8988T (cell line): ENCODE results near the gene PPP2CA.
"Not testable (repeated sequence)": the region's sequence is repeated elsewhere in the genome, so short reads cannot be mapped to it uniquely, and the experiment has no call there.

Experiments used
- DNase-seq: peaks from one replicate; pipeline ENCODE4 v3.0.0; 2011

PPP2CA gene

GRCh38 chr5:134225780-134226440 lies at the start of gene PPP2CA:
TSS of gene PPP2CA (minus strand) at chr5:134226073. CDS start at chr5:134225861, 212 bp downstream.
- peak; percentile 76 for DNase-seq

GRCh38 chr5:134273642-134274395 lies 47.9 kb upstream of the PPP2CA start:
- DNase-seq = no peak

GRCh38 chr5:134271059-134271458 lies 45.2 kb upstream of the PPP2CA start:
- DNase-seq = no peak

- DNase-seq = no peak
Observed at GRCh38 chr5:134268919-134269318, 43.0 kb upstream of the PPP2CA start.

- DNase-seq = no peak
Observed at GRCh38 chr5:134268019-134268601, 42.2 kb upstream of the PPP2CA start.

- no peak for DNase-seq
Observed at GRCh38 chr5:134267366-134268018, 41.6 kb upstream of the PPP2CA start.

GRCh38 chr5:134263801-134264200 lies 37.9 kb upstream of the PPP2CA start:
- DNase-seq = no peak

GRCh38 chr5:134262629-134263028 lies 36.8 kb upstream of the PPP2CA start:
- DNase-seq = not testable (repeated sequence)

GRCh38 chr5:134258896-134259295 lies 33.0 kb upstream of the PPP2CA start:
- DNase-seq = no peak

- no peak for DNase-seq
Observed at GRCh38 chr5:134257176-134257575, 31.3 kb upstream of the PPP2CA start.

GRCh38 chr5:134255418-134256150 lies 29.7 kb upstream of the PPP2CA start:
- no peak for DNase-seq

GRCh38 chr5:134253368-134254153 lies 27.7 kb upstream of the PPP2CA start:
- DNase-seq = not testable (repeated sequence)

- peak; percentile 73 for DNase-seq
Observed at GRCh38 chr5:134252671-134253070, 26.8 kb upstream of the PPP2CA start.

GRCh38 chr5:134250949-134251348 lies 25.1 kb upstream of the PPP2CA start:
- DNase-seq = no peak

- DNase-seq = no peak
Observed at GRCh38 chr5:134249469-134250379, 23.9 kb upstream of the PPP2CA start.

- no peak for DNase-seq
Observed at GRCh38 chr5:134248256-134248655, 22.4 kb upstream of the PPP2CA start.

- DNase-seq = no peak
Observed at GRCh38 chr5:134247428-134248224, 21.8 kb upstream of the PPP2CA start.

- DNase-seq = no peak
Observed at GRCh38 chr5:134246771-134247427, 21.0 kb upstream of the PPP2CA start.

GRCh38 chr5:134245692-134246091 lies 19.8 kb upstream of the PPP2CA start:
- DNase-seq = no peak
